GM12878 (cell line): ENCODE measurements around the gene OSM. TPM values are rescaled to one million over a fixed set of nuclear protein-coding genes. Genes with fewer than 3 reads are reported as not detected.

ENCODE experiments used
- ATAC-seq: fragments of 200-7000 bp; cut with Tn5 transposase; 3 replicates; pipeline ENCODE4 v1.9.1; 2020; ENCODE audit warnings: mild to moderate bottlenecking, moderate library complexity
- BruUV-seq: library from RNA; stranded (reverse); fragments of 400-500 nt; replicated peaks from 2 replicates; lab custom pipeline; 2021; lab: Mats Ljungman, UMichigan
- CTCF ChIA-PET: fragments of 300-600 bp; sonication (Branson Sonifier 250); formaldehyde crosslinking; extraction: SDS; loops from one replicate; lab custom pipeline; 2021; ENCODE audit warnings: inconsistent platforms; lab: Yijun Ruan, JAX
- POLR2A ChIA-PET: fragments of 350-600 bp; formaldehyde crosslinking; extraction: SDS; loops from one replicate; lab custom pipeline; 2021; ENCODE audit warnings: inconsistent platforms; lab: Charles Lee
- RAD21 ChIA-PET: fragments of 300-600 bp; sonication (Branson Sonifier 250); formaldehyde crosslinking; loops from one replicate; lab custom pipeline; 2023; ENCODE audit warnings: antibody characterized with exemption; ENCODE audit not compliant: unreplicated experiment; lab: Charles Lee
- SMC1A ChIA-PET: fragments of 300-600 bp; sonication (Branson Sonifier 250); formaldehyde crosslinking; loops from one replicate; lab custom pipeline; 2023; ENCODE audit not compliant: unreplicated experiment, uncharacterized antibody; lab: Charles Lee
- DNase-seq: peaks from one replicate; pipeline ENCODE4 v3.0.0-alpha.2; 2011; ENCODE audit warnings: low read depth, low spot score
- FAIRE-seq: peaks from 3 replicates; lab custom pipeline; 2011; peaks lifted over from hg19 to GRCh38; lab: Jason Lieb, UNC
- H2AFZ ChIP-seq: 2 replicates; pipeline ENCODE4 v1.6.0; 2011; ENCODE audit warnings: low read depth, low read length, control low read depth; ENCODE audit not compliant: control insufficient read depth
- H3K27ac ChIP-seq: 2 replicates; pipeline ENCODE4 v1.5.1; 2011; ENCODE audit warnings: control low read depth; ENCODE audit not compliant: control insufficient read depth, insufficient read depth
- H3K27me3 ChIP-seq, 2 experiments: replicated peaks in 1 of 2; 2 replicates each; pipeline versions ENCODE4 v1.6.0 to v1.6.1; 2011; ENCODE audit warnings: low read length in 1 of 2; ENCODE audit not compliant: control insufficient read depth in 2 of 2, insufficient read depth in 2 of 2
- H3K36me3 ChIP-seq, 2 experiments: 2 replicates each; pipeline ENCODE4 v1.5.1; 2011; ENCODE audit warnings: low read length in 1 of 2; ENCODE audit not compliant: control insufficient read depth in 2 of 2, insufficient read depth in 2 of 2
- H3K4me1 ChIP-seq: 2 replicates; pipeline ENCODE4 v1.6.1; 2011; ENCODE audit warnings: mild to moderate bottlenecking, low read length, moderate library complexity, mixed read lengths; ENCODE audit not compliant: control insufficient read depth, insufficient read depth
- H3K4me2 ChIP-seq: 2 replicates; pipeline ENCODE4 v1.6.0; 2011; ENCODE audit warnings: control low read depth; ENCODE audit not compliant: control insufficient read depth, insufficient read depth
- H3K4me3 ChIP-seq: fragments of 200-600 bp; sonication (generic); 2 replicates; pipeline ENCODE4 v1.5.1; 2016
- H3K79me2 ChIP-seq: 2 replicates; pipeline ENCODE4 v1.6.0; 2011; ENCODE audit warnings: low read length; ENCODE audit not compliant: control insufficient read depth, insufficient read depth
- H3K9ac ChIP-seq: 2 replicates; pipeline ENCODE4 v1.8.0; 2011; ENCODE audit warnings: low read length, control low read depth, mixed read lengths; ENCODE audit not compliant: control insufficient read depth, insufficient read depth
- H3K9me3 ChIP-seq: replicated peaks from 3 replicates; pipeline ENCODE4 v1.5.1; 2011; ENCODE audit warnings: mild to moderate bottlenecking, low read length; ENCODE audit not compliant: control insufficient read depth, insufficient read depth
- H4K20me1 ChIP-seq: 2 replicates; pipeline ENCODE4 v1.6.0; 2011; ENCODE audit not compliant: control insufficient read depth, insufficient read depth
- BCL11A ChIP-seq: IDR thresholded peaks from 2 replicates; pipeline ENCODE4 v1.6.1; 2011; ENCODE audit warnings: low read depth, low read length
- BHLHE40 ChIP-seq, 2 experiments: fragments of 450-650 bp in 1 of 2; IDR thresholded peaks; 2 replicates each; pipeline ENCODE4 v1.6.1; 2011 to 2017; ENCODE audit warnings: low read depth in 2 of 2, borderline replicate concordance in 1 of 2, improper control_type of control experiment in 1 of 2, low read length in 1 of 2, mild to moderate bottlenecking in 1 of 2
- BRCA1 ChIP-seq: IDR thresholded peaks from 2 replicates; pipeline ENCODE4 v1.6.1; 2011; ENCODE audit warnings: low read depth, low read length, improper control_type of control experiment
- EGR1 ChIP-seq, 2 experiments: IDR thresholded peaks; 1 replicate in 1 of 2; 2 replicates in 1 of 2; pipeline ENCODE4 v1.6.1; 2011 to 2012; ENCODE audit warnings: low read depth in 2 of 2, low read length in 2 of 2, borderline replicate concordance in 1 of 2, mild to moderate bottlenecking in 1 of 2, moderate library complexity in 1 of 2
- JUND ChIP-seq: IDR thresholded peaks from 2 replicates; pipeline ENCODE4 v1.6.1; 2012; ENCODE audit warnings: low read depth, mild to moderate bottlenecking, low read length, improper control_type of control experiment, moderate library complexity
- MEF2A ChIP-seq: IDR thresholded peaks from 2 replicates; pipeline ENCODE4 v1.6.1; 2011; ENCODE audit warnings: low read depth, mild to moderate bottlenecking, low read length, moderate library complexity; ENCODE audit not compliant: insufficient read depth
- PAX8 ChIP-seq: fragments of 450-650 bp; IDR thresholded peaks from 2 replicates; pipeline ENCODE4 v1.6.1; 2017; ENCODE audit warnings: mild to moderate bottlenecking, moderate library complexity
- POU2F2 ChIP-seq: IDR thresholded peaks from 3 replicates; pipeline ENCODE4 v1.6.1; 2011; ENCODE audit warnings: low read depth, mild to moderate bottlenecking, low read length, borderline replicate concordance
- RB1 ChIP-seq: fragments of 450-650 bp; formaldehyde crosslinking; IDR thresholded peaks from 2 replicates; pipeline ENCODE4 v1.6.1; 2017; ENCODE audit warnings: mild to moderate bottlenecking, borderline replicate concordance
- SMAD1 ChIP-seq: fragments of 450-650 bp; IDR thresholded peaks from 2 replicates; pipeline ENCODE4 v1.6.1; 2018; ENCODE audit warnings: mild to moderate bottlenecking, low read depth; ENCODE audit not compliant: partially characterized antibody
- SMC3 ChIP-seq: IDR thresholded peaks from 2 replicates; pipeline ENCODE4 v1.6.1; 2011; ENCODE audit warnings: low read length, improper control_type of control experiment, borderline replicate concordance
- WGBS: methylation state at CpG from one replicate; pipeline ENCODE4 v1.1.6; 2016; ENCODE audit warnings: low lambda C conversion rate; ENCODE audit not compliant: insufficient replicate concordance, insufficient coverage; ENCODE audit errors: missing lambda C conversion rate; 5-methylcytosine and 5-hydroxymethylcytosine counted together
- in situ Hi-C: fragments of 300-500 bp; cut with MboI; formaldehyde crosslinking; loops from 9 replicates; pipeline ENCODE4 v1.14.3; 2018; ENCODE audit warnings: mixed read lengths
- intact Hi-C: fragments of 100-400 bp; cut with micrococcal nuclease; formaldehyde crosslinking; loops from one replicate; pipeline ENCODE4 v1.14.2; 2022; ENCODE audit not compliant: unreplicated experiment
- polyA plus RNA-seq, 11 experiments: library from polyadenylated mRNA; depleted of rRNA in 4 of 11; unstranded in 6 of 11; stranded (reverse) in 5 of 11; fragments of >200 nt; fragmentation: Nextera tagmentation in 4 of 11; fragmentation: Illumina TruSeq in 1 of 11; extraction: Ambion mirVana in 4 of 11; extraction: Trizol in 1 of 11; gene quantifications; 1 replicate in 1 of 11; 2 replicates in 10 of 11; pipeline versions ENCODE4 v1.2.1 to v1.2.3, GENCODE V29; 2011 to 2016; ENCODE audit warnings: inconsistent platforms in 2 of 11, missing spikeins in 2 of 11, low read depth in 1 of 11
- total RNA-seq, 4 experiments: library from RNA; depleted of rRNA in 3 of 4; stranded (reverse); fragments of >200 nt in 3 of 4; fragmentation: Illumina TruSeq in 1 of 4; extraction: Trizol in 1 of 4; gene quantifications; 2 replicates each; pipeline versions ENCODE4 v1.2.1 to v1.2.3, GENCODE V29; 2013 to 2021
- TF ChIP-seq, protein P1 (sequence below): fragments of 450-650 bp; IDR thresholded peaks from 2 replicates; pipeline ENCODE4 v1.6.1; 2018; ENCODE audit warnings: borderline replicate concordance, mild to moderate bottlenecking; ENCODE audit not compliant: partially characterized antibody
- TF ChIP-seq, protein P2 (sequence below): fragments of 150-350 bp; IDR thresholded peaks from 2 replicates; pipeline ENCODE4 v1.6.1; 2014; ENCODE audit warnings: mild to moderate bottlenecking, low read depth, low read length
- TF ChIP-seq, protein P3 (sequence below): fragments of 450-650 bp; IDR thresholded peaks from 2 replicates; pipeline ENCODE4 v1.6.1; 2017; ENCODE audit warnings: mild to moderate bottlenecking, moderate library complexity

Gene OSM
- total and polyA plus RNA-seq, 10 of the 15 experiments (the other 5 are each of a cell fraction or from before 2014, with no cell fraction given) = 0.06 to 1.4 (median 0.59) TPM

DNA sequence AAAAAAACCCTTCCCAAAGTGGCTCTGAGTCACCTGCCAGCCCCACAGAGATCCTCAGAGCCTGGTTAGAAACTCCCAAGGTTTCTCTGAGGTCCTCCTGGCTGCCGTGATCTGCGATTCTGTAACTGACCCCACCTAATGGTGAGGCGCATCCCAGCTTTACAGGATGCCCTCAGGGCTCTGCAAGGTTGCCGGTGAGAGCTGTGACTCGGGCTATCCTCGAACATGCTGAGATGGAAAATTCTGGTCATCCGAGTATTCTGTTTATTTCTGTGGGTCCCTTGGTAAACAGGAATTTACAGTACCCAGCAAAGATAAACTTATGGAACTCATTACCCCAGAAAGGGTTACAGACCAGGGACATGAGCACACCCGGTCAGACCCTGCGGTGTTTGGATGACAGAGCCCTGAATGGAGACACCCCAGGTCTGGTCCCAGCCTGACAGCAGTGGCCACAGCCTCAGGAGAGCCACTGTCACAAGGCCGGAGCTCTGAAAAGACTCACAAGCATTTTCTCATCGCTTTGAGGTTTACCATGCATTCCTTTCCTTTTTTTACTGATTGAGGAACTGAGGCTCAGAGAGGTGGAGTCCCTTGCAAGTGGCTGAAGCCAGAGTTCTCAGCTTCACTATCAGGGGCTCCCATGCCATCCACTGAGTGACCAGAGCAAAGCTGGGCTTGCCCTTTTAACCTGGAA lies 42.3 kb downstream of the OSM start (continued):
- TF ChIP-seq BCL11A (no peak), BRCA1 (no peak), EGR1 (IDR thresholded peaks at IDR 0.05; ENCODE audit: borderline replicate concordance in 1 of 2, low read depth in 2 of 2, low read length in 2 of 2) (no peak)
- TF ChIP-seq, protein P1, sequence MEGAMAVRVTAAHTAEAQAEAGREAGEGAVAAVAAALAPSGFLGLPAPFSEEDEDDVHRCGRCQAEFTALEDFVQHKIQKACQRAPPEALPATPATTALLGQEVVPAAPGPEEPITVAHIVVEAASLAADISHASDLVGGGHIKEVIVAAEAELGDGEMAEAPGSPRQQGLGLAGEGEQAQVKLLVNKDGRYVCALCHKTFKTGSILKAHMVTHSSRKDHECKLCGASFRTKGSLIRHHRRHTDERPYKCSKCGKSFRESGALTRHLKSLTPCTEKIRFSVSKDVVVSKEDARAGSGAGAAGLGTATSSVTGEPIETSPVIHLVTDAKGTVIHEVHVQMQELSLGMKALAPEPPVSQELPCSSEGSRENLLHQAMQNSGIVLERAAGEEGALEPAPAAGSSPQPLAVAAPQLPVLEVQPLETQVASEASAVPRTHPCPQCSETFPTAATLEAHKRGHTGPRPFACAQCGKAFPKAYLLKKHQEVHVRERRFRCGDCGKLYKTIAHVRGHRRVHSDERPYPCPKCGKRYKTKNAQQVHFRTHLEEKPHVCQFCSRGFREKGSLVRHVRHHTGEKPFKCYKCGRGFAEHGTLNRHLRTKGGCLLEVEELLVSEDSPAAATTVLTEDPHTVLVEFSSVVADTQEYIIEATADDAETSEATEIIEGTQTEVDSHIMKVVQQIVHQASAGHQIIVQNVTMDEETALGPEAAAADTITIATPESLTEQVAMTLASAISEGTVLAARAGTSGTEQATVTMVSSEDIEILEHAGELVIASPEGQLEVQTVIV = no peak
- TF ChIP-seq, protein P2, sequence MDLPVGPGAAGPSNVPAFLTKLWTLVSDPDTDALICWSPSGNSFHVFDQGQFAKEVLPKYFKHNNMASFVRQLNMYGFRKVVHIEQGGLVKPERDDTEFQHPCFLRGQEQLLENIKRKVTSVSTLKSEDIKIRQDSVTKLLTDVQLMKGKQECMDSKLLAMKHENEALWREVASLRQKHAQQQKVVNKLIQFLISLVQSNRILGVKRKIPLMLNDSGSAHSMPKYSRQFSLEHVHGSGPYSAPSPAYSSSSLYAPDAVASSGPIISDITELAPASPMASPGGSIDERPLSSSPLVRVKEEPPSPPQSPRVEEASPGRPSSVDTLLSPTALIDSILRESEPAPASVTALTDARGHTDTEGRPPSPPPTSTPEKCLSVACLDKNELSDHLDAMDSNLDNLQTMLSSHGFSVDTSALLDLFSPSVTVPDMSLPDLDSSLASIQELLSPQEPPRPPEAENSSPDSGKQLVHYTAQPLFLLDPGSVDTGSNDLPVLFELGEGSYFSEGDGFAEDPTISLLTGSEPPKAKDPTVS = no peak

DNA sequence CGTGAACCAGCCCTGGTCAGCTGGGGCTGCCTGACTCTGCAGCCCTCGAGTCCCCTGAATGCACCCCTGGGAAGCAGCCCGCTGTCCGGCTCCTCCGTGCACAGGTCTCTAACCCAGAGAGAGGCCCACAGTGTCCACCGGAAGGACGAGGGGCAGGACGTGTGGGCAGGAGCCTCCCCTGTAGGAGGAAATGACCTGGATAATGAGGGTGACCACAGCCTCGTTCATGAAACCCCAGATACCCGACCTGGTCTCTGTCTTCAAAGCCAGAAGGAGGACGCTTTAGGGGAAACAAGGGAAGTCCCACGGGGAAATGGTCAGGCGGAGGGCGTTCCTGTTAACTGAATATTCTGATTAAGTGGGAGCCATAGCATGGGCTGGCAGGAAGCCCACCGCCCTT lies 43.3 kb downstream of the OSM start:
- ChIA-PET CTCF (no interaction called here), SMC1A (no interaction called here), POLR2A (no interaction called here), RAD21 (no interaction called here)
- Histone ChIP-seq H3K27ac (no peak overlapping the region), H2AFZ (no peak overlapping the region), H3K4me1 (peaks cover 25% of the 10 kb centered on the region), H4K20me1 (no peaks in the 10 kb centered on the region), H3K4me3 (no peak overlapping the region), H3K4me2 (no peak overlapping the region), H3K79me2 (no peaks in the 10 kb centered on the region), H3K9ac (no peak overlapping the region), H3K9me3 (no peaks in the 10 kb centered on the region), H3K36me3 (no peaks in the 10 kb centered on the region), H3K27me3 (no peaks in the 10 kb centered on the region)
- WGBS = 44% methylated on average over 15 of the region's 15 CpGs
- FAIRE-seq = no peak
- in situ Hi-C loops (no loop called here), intact Hi-C loops (no loop called here)
- ATAC-seq = no peak
- DNase-seq = no peak
- no TSS peak for BruUV-seq
- TF ChIP-seq PAX8 (no peak), EGR1 (IDR thresholded peaks at IDR 0.05; ENCODE audit: borderline replicate concordance in 1 of 2, low read depth in 2 of 2, low read length in 2 of 2) (no peak), RB1 (no peak), SMC3 (no peak), POU2F2 (no peak), MEF2A (no peak), SMAD1 (no peak), JUND (no peak), BHLHE40 (IDR thresholded peaks at IDR 0.05; ENCODE audit: borderline replicate concordance in 1 of 2, low read depth in 2 of 2, low read length in 1 of 2) (no peak)
- TF ChIP-seq, protein P3, sequence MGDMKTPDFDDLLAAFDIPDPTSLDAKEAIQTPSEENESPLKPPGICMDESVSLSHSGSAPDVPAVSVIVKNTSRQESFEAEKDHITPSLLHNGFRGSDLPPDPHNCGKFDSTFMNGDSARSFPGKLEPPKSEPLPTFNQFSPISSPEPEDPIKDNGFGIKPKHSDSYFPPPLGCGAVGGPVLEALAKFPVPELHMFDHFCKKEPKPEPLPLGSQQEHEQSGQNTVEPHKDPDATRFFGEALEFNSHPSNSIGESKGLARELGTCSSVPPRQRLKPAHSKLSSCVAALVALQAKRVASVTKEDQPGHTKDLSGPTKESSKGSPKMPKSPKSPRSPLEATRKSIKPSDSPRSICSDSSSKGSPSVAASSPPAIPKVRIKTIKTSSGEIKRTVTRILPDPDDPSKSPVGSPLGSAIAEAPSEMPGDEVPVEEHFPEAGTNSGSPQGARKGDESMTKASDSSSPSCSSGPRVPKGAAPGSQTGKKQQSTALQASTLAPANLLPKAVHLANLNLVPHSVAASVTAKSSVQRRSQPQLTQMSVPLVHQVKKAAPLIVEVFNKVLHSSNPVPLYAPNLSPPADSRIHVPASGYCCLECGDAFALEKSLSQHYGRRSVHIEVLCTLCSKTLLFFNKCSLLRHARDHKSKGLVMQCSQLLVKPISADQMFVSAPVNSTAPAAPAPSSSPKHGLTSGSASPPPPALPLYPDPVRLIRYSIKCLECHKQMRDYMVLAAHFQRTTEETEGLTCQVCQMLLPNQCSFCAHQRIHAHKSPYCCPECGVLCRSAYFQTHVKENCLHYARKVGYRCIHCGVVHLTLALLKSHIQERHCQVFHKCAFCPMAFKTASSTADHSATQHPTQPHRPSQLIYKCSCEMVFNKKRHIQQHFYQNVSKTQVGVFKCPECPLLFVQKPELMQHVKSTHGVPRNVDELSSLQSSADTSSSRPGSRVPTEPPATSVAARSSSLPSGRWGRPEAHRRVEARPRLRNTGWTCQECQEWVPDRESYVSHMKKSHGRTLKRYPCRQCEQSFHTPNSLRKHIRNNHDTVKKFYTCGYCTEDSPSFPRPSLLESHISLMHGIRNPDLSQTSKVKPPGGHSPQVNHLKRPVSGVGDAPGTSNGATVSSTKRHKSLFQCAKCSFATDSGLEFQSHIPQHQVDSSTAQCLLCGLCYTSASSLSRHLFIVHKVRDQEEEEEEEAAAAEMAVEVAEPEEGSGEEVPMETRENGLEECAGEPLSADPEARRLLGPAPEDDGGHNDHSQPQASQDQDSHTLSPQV = no peak
